Measurements from ENCODE around the gene CAPN12.

DNA sequence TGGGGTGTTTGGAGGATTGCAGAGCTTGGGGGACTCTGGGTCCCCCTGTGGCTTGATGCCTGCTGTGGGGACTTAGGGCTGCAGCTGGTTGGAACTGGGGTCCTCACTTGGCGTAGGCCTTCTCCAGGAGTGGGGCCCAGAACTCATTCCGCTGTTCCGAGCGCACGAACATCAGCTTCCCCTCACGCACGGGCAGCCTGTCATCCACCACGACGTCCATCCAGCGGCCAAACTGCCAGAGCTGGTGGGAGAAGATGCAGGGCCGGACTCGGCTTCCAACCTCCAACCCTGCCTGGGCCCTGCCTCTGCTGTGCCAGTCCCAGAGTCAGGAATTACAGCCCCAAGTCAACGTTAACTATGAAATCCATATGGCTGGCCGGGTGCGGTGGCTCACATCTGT lies 2.6 kb downstream of the CAPN12 start:
- TF ChIP-seq, protein P1, sequence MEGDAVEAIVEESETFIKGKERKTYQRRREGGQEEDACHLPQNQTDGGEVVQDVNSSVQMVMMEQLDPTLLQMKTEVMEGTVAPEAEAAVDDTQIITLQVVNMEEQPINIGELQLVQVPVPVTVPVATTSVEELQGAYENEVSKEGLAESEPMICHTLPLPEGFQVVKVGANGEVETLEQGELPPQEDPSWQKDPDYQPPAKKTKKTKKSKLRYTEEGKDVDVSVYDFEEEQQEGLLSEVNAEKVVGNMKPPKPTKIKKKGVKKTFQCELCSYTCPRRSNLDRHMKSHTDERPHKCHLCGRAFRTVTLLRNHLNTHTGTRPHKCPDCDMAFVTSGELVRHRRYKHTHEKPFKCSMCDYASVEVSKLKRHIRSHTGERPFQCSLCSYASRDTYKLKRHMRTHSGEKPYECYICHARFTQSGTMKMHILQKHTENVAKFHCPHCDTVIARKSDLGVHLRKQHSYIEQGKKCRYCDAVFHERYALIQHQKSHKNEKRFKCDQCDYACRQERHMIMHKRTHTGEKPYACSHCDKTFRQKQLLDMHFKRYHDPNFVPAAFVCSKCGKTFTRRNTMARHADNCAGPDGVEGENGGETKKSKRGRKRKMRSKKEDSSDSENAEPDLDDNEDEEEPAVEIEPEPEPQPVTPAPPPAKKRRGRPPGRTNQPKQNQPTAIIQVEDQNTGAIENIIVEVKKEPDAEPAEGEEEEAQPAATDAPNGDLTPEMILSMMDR (conservative IDR thresholded peaks at IDR 0.05; ENCODE audit: low read depth, low read length), result no peak
- TF ChIP-seq RCOR1 (IDR thresholded peaks at IDR 0.05; ENCODE audit: insufficient replicate concordance, low read length), result no peak

Data from IMR-90 (cell line).